Measurements from ENCODE around the gene MEGF11. TPM values are rescaled to one million over a fixed set of nuclear protein-coding genes. Genes with fewer than 3 reads are reported as not detected.

MEGF11 gene
- polyA plus RNA-seq, 2 of the 4 experiments (the other 2 are of a cell fraction): 0.25 to 0.31 TPM

DNA sequence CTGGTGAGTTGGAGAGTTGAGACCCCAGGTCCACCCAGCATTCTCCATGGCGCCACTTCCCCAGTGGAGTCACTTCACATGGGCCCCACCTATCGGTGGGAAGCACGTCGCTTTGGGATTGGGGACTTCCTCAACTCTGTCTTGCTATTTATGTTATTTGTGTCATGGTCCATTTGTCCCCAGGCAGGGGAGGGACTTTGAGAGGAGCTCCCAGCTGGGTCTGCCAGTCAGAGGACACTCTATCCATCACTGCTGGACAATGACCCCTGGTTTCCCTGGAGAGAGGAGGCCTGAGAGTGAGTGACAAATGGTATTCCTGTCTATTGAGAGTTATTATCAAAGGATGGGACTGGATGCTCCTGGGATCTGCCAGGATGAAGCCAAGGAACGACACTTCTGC lies 256.6 kb downstream of the MEGF11 start:
- ATAC-seq: no peak
- Histone ChIP-seq H3K27ac (no peak overlapping the region), H3K4me3 (no peak overlapping the region), H3K4me1 (no peaks in the 10 kb centered on the region), H3K4me2 (no peak overlapping the region), H3K9me3 (no peaks in the 10 kb centered on the region)
- DNase-seq (ENCODE audit: low read depth in 1 of 2, low spot score in 1 of 2): no peak
- TF ChIP-seq RNF2 (IDR thresholded peaks at IDR 0.05; ENCODE audit: borderline replicate concordance, low read depth) (no peak), CHD4 (IDR thresholded peaks at IDR 0.05; ENCODE audit: borderline replicate concordance) (no peak), RCOR1 (IDR thresholded peaks at IDR 0.05; ENCODE audit: low read depth, low read length) (no peak), PHF8 (IDR thresholded peaks at IDR 0.05; ENCODE audit: borderline replicate concordance, low read depth) (no peak), JUNB (IDR thresholded peaks at IDR 0.05) (no peak)
- WGBS (ENCODE audit: missing lambda C conversion rate): 64% methylated on average over 5 of the region's 5 CpGs
- no peak for FAIRE-seq
- CTCF ChIA-PET: interaction anchor here (1.0 to 9.2 kb wide), 4 partner anchors 10 to 50 kb away, joined by 3 to 50 read pairs (median 5); no protein-coding TSS in a partner anchor
- POLR2A ChIA-PET: no interaction called here

DNA sequence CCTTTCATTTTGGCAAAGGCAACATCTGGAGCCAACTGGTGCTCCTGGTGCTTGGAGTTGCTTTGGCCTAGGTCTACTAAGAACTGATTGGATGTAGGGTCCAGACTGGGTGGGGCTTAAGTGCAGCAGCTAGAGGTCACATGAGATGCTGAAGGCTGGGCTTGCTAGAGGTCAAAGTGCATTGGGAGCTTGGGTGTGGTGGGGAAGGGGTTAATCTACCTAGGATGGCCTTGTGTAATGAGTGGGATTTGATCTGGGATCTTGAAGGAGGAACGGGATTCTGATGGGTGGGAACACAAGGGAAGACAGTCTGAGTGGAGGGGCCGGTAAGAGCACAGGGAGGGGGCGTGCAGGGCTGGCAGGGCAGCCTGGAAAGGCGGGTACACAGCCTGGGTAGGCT lies 258.7 kb downstream of the MEGF11 start:
- CTCF ChIA-PET: interaction anchor here (0.9 to 7.3 kb wide), 2 partner anchors 14 to 121 kb away, joined by 3 to 41 read pairs; no protein-coding TSS in a partner anchor
- no peak overlapping the region for H3K4me3 ChIP-seq
- no peak overlapping the region for H3K27ac ChIP-seq
- TF ChIP-seq, protein P1, sequence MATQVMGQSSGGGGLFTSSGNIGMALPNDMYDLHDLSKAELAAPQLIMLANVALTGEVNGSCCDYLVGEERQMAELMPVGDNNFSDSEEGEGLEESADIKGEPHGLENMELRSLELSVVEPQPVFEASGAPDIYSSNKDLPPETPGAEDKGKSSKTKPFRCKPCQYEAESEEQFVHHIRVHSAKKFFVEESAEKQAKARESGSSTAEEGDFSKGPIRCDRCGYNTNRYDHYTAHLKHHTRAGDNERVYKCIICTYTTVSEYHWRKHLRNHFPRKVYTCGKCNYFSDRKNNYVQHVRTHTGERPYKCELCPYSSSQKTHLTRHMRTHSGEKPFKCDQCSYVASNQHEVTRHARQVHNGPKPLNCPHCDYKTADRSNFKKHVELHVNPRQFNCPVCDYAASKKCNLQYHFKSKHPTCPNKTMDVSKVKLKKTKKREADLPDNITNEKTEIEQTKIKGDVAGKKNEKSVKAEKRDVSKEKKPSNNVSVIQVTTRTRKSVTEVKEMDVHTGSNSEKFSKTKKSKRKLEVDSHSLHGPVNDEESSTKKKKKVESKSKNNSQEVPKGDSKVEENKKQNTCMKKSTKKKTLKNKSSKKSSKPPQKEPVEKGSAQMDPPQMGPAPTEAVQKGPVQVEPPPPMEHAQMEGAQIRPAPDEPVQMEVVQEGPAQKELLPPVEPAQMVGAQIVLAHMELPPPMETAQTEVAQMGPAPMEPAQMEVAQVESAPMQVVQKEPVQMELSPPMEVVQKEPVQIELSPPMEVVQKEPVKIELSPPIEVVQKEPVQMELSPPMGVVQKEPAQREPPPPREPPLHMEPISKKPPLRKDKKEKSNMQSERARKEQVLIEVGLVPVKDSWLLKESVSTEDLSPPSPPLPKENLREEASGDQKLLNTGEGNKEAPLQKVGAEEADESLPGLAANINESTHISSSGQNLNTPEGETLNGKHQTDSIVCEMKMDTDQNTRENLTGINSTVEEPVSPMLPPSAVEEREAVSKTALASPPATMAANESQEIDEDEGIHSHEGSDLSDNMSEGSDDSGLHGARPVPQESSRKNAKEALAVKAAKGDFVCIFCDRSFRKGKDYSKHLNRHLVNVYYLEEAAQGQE (IDR thresholded peaks at IDR 0.05): no peak
- no peak for TF ChIP-seq NR3C1 (IDR thresholded peaks at IDR 0.05)
- no peak for TF ChIP-seq EP300 (IDR thresholded peaks at IDR 0.05)
- TF ChIP-seq FOSL2 (IDR thresholded peaks at IDR 0.05): no peak
- no peak for TF ChIP-seq FOSL2 (CRISPR knock-in tag; IDR thresholded peaks at IDR 0.05)
- TF ChIP-seq KDM1A (IDR thresholded peaks at IDR 0.05; ENCODE audit: low read depth): no peak
- TF ChIP-seq, protein P2, sequence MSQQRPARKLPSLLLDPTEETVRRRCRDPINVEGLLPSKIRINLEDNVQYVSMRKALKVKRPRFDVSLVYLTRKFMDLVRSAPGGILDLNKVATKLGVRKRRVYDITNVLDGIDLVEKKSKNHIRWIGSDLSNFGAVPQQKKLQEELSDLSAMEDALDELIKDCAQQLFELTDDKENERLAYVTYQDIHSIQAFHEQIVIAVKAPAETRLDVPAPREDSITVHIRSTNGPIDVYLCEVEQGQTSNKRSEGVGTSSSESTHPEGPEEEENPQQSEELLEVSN (IDR thresholded peaks at IDR 0.05; ENCODE audit: borderline replicate concordance, low read depth): no peak
- TF ChIP-seq CEBPB (IDR thresholded peaks at IDR 0.05): no peak
- DNase-seq (ENCODE audit: low read depth in 1 of 2, low spot score in 1 of 2): no peak
- no peak overlapping the region for H3K4me2 ChIP-seq
- H3K4me1 ChIP-seq: no peaks in the 10 kb centered on the region
- ATAC-seq: no peak
- no peaks in the 10 kb centered on the region for H3K9me3 ChIP-seq
- no peak for FAIRE-seq
- POLR2A ChIA-PET: no interaction called here
- WGBS (ENCODE audit: missing lambda C conversion rate): 42% methylated on average over 4 of the region's 4 CpGs

DNA sequence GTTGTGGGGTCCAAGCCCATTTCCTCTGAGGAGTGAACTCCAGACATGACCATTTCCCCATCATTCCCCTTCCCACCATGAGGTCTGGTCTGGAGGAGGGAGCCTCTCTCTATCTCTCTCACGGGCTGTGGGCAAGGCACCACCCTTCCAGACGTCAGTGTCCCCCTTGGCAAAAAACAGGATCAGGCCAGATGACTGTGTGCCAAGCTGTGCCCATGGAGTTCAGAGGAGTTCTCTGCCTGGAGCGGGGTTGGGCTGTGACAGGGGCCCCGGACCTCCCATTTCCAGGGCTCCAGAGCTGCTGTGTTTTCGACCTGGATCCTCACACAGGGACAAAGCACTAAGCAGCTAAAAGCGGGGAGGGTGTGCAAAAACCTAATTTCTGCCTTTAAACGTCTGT lies 259.8 kb downstream of the MEGF11 start:
- Histone ChIP-seq H3K9me3 (no peaks in the 10 kb centered on the region), H3K27ac (no peak overlapping the region), H3K4me1 (no peaks in the 10 kb centered on the region), H3K4me3 (no peak overlapping the region), H3K4me2 (no peak overlapping the region)
- ChIA-PET POLR2A (no interaction called here), CTCF (interaction anchor here (0.9 to 7.3 kb wide), 3 partner anchors 13 to 120 kb away, joined by 3 to 41 read pairs (median 5); no protein-coding TSS in a partner anchor)
- no peak for ATAC-seq
- no peak for FAIRE-seq
- WGBS (ENCODE audit: missing lambda C conversion rate): 28% methylated on average over 7 of the region's 7 CpGs
- TF ChIP-seq ZNF302 (CRISPR knock-in tag; IDR thresholded peaks at IDR 0.05) (no peak), NPAS2 (CRISPR knock-in tag; IDR thresholded peaks at IDR 0.05; ENCODE audit: borderline replicate concordance) (no peak), POLR2A (IDR thresholded peaks at IDR 0.05; ENCODE audit: low read length) (no peak), MYC (IDR thresholded peaks at IDR 0.05; ENCODE audit: borderline replicate concordance, low read length) (no peak), RAD21 (conservative IDR thresholded peaks at IDR 0.05 in 1 of 2, IDR thresholded peaks at IDR 0.05 in 1 of 2) (no peak), TP53 (CRISPR knock-in tag; IDR thresholded peaks at IDR 0.05) (no peak), CBX8 (IDR thresholded peaks at IDR 0.05) (no peak), EP300 (IDR thresholded peaks at IDR 0.05) (no peak), SREBF2 (IDR thresholded peaks at IDR 0.05) (no peak)
- TF ChIP-seq, protein P3, sequence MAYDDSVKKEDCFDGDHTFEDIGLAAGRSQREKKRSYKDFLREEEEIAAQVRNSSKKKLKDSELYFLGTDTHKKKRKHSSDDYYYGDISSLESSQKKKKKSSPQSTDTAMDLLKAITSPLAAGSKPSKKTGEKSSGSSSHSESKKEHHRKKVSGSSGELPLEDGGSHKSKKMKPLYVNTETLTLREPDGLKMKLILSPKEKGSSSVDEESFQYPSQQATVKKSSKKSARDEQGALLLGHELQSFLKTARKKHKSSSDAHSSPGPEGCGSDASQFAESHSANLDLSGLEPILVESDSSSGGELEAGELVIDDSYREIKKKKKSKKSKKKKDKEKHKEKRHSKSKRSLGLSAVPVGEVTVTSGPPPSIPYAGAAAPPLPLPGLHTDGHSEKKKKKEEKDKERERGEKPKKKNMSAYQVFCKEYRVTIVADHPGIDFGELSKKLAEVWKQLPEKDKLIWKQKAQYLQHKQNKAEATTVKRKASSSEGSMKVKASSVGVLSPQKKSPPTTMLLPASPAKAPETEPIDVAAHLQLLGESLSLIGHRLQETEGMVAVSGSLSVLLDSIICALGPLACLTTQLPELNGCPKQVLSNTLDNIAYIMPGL (CRISPR knock-in tag; IDR thresholded peaks at IDR 0.05; ENCODE audit: borderline replicate concordance): no peak
- no peak for DNase-seq (ENCODE audit: low read depth in 1 of 2, low spot score in 1 of 2)
